Caco-2 (cell line): ENCODE data around the gene KIR2DL1. TPM values are rescaled to one million over a fixed set of nuclear protein-coding genes. Genes with fewer than 3 reads are reported as not detected.
"Not testable (repeated sequence)": the region's sequence is repeated elsewhere in the genome, so short reads cannot be mapped to it uniquely, and the experiment has no call there.

Source experiments
- BruUV-seq: library from RNA; stranded (reverse); fragments of 400-500 nt; replicated peaks from 2 replicates; lab custom pipeline; 2021; lab: Mats Ljungman, UMichigan
- CTCF ChIA-PET: fragments of 300-600 bp; sonication (Branson Sonifier 250); formaldehyde crosslinking; loops from one replicate; lab custom pipeline; 2022; ENCODE audit warnings: antibody characterized with exemption; lab: Charles Lee
- POLR2A ChIA-PET: fragments of 300-600 bp; sonication (Branson Sonifier 250); formaldehyde crosslinking; loops from one replicate; lab custom pipeline; 2022; ENCODE audit warnings: antibody characterized with exemption; lab: Charles Lee
- DNase-seq, 2 experiments: peaks; one replicate each; pipeline versions ENCODE4 v3.0.0 to v3.0.0-alpha.2; 2020 to 2022
- H3K27me3 ChIP-seq: replicated peaks from 2 replicates; pipeline ENCODE4 v1.6.0; 2011; ENCODE audit warnings: low read length; ENCODE audit not compliant: control insufficient read depth, insufficient read depth
- H3K36me3 ChIP-seq: 2 replicates; pipeline ENCODE4 v1.5.1; 2011; ENCODE audit warnings: low read length; ENCODE audit not compliant: control insufficient read depth, insufficient read depth
- H3K4me1 ChIP-seq: fragments of 250-450 bp; sonication (Bioruptor Pico); 2 replicates; pipeline ENCODE4 v1.5.1; 2020; ENCODE audit warnings: mild to moderate bottlenecking
- H3K4me3 ChIP-seq: 2 replicates; pipeline ENCODE4 v1.5.1; 2011; ENCODE audit warnings: low read depth, mild to moderate bottlenecking, control low read depth, low read length
- H3K9me3 ChIP-seq: fragments of 250-450 bp; sonication (Bioruptor Pico); 2 replicates; pipeline ENCODE4 v1.5.1; 2020; ENCODE audit warnings: mild to moderate bottlenecking, moderate library complexity
- H3K27ac Mint-ChIP-seq: one replicate; pipeline ENCODE4 v1.8.0; 2022; ENCODE audit warnings: mixed read lengths; ENCODE audit not compliant: unreplicated experiment
- H3K27me3 Mint-ChIP-seq: one replicate; pipeline ENCODE4 v1.8.0; 2022; ENCODE audit warnings: mixed read lengths; ENCODE audit not compliant: insufficient read depth, unreplicated experiment
- H3K36me3 Mint-ChIP-seq: one replicate; pipeline ENCODE4 v1.8.0; 2022; ENCODE audit warnings: mild to moderate bottlenecking, mixed read lengths; ENCODE audit not compliant: insufficient read depth, unreplicated experiment
- H3K4me1 Mint-ChIP-seq: one replicate; pipeline ENCODE4 v1.8.0; 2022; ENCODE audit warnings: low read depth, mixed read lengths; ENCODE audit not compliant: unreplicated experiment
- H3K4me3 Mint-ChIP-seq: one replicate; pipeline ENCODE4 v1.8.0; 2022; ENCODE audit warnings: mild to moderate bottlenecking, moderate library complexity, mixed read lengths; ENCODE audit not compliant: unreplicated experiment
- H3K9me3 Mint-ChIP-seq: one replicate; pipeline ENCODE4 v1.8.0; 2022; ENCODE audit warnings: mixed read lengths; ENCODE audit not compliant: unreplicated experiment
- CTCF ChIP-seq, 2 experiments: fragments of 200-600 bp in 1 of 2; IDR thresholded peaks; 1 replicate in 1 of 2; 2 replicates in 1 of 2; pipeline versions ENCODE4 v1.5.1 to v1.8.0; 2011 to 2022; ENCODE audit warnings: antibody characterized with exemption in 1 of 2, control low read depth in 1 of 2, inconsistent platforms in 1 of 2, low read depth in 1 of 2, low read length in 1 of 2, mild to moderate bottlenecking in 1 of 2, moderate library complexity in 1 of 2; ENCODE audit not compliant: insufficient read depth in 1 of 2, severe bottlenecking in 1 of 2, unreplicated experiment in 1 of 2
- intact Hi-C: fragments of 100-400 bp; cut with micrococcal nuclease; formaldehyde crosslinking; loops from one replicate; pipeline ENCODE4 v1.10.0; 2022; ENCODE audit not compliant: unreplicated experiment
- total RNA-seq: library from RNA; stranded (reverse); gene quantifications from 2 replicates; pipeline ENCODE4 v1.2.3, GENCODE V29; 2022

KIR2DL1 gene
- total RNA-seq, 1 experiment from 2014 or later: not detected

GRCh38 chr19:54782916-54783315 is 13.3 kb downstream of the KIR2DL1 start:
- H3K9me3 ChIP-seq, intact Hi-C loops, DNase-seq, H3K27ac Mint-ChIP-seq, H3K4me1 Mint-ChIP-seq, BruUV-seq, H3K36me3 Mint-ChIP-seq, H3K4me1 ChIP-seq, H3K4me3 Mint-ChIP-seq, CTCF ChIA-PET, H3K4me3 ChIP-seq, POLR2A ChIA-PET, H3K9me3 Mint-ChIP-seq, H3K36me3 ChIP-seq, H3K27me3 ChIP-seq: not testable (repeated sequence)
- H3K27me3 Mint-ChIP-seq: peaks cover 12% of the 10 kb centered on the region

- DNase-seq, POLR2A ChIA-PET, H3K36me3 Mint-ChIP-seq, H3K4me3 Mint-ChIP-seq, H3K27me3 ChIP-seq, H3K9me3 Mint-ChIP-seq, H3K4me3 ChIP-seq, H3K4me1 ChIP-seq, BruUV-seq, CTCF ChIA-PET, H3K4me1 Mint-ChIP-seq, intact Hi-C loops, H3K36me3 ChIP-seq, H3K9me3 ChIP-seq, H3K27ac Mint-ChIP-seq: not testable (repeated sequence)
- peaks cover 17% of the 10 kb centered on the region for H3K27me3 Mint-ChIP-seq
Observed at GRCh38 chr19:54786091-54786723, 16.6 kb downstream of the KIR2DL1 start.

GRCh38 chr19:54788154-54788553 is 18.6 kb downstream of the KIR2DL1 start:
- H3K4me3 ChIP-seq, CTCF ChIA-PET, H3K36me3 ChIP-seq, DNase-seq, H3K27ac Mint-ChIP-seq, H3K27me3 ChIP-seq, H3K4me3 Mint-ChIP-seq, POLR2A ChIA-PET, H3K9me3 Mint-ChIP-seq, H3K4me1 ChIP-seq, H3K36me3 Mint-ChIP-seq, intact Hi-C loops, BruUV-seq, H3K4me1 Mint-ChIP-seq, H3K9me3 ChIP-seq: not testable (repeated sequence)
- H3K27me3 Mint-ChIP-seq: peaks cover 18% of the 10 kb centered on the region

- no peaks in the 10 kb centered on the region for H3K4me1 ChIP-seq
- no peaks in the 10 kb centered on the region; the same call in 1 of the 2 replicates for H3K27me3 ChIP-seq
- ChIA-PET POLR2A (no interaction called here), CTCF (no interaction called here)
- no peak overlapping the region for H3K27ac Mint-ChIP-seq
- H3K4me1 Mint-ChIP-seq: no peaks in the 10 kb centered on the region
- no peak for DNase-seq
- no TSS peak for BruUV-seq
- intact Hi-C loops: no loop called here
- no peak for TF ChIP-seq CTCF (IDR thresholded peaks at IDR 0.05; ENCODE audit: insufficient read depth in 1 of 2, low read depth in 1 of 2, low read length in 1 of 2, severe bottlenecking in 1 of 2, unreplicated experiment in 1 of 2)
- no peaks in the 10 kb centered on the region for H3K36me3 ChIP-seq
- no peak overlapping the region for H3K4me3 Mint-ChIP-seq
- no peak overlapping the region for H3K4me3 ChIP-seq
- no peaks in the 10 kb centered on the region for H3K9me3 ChIP-seq
- H3K36me3 Mint-ChIP-seq: no peaks in the 10 kb centered on the region
- peaks cover 29% of the 10 kb centered on the region for H3K27me3 Mint-ChIP-seq
- H3K9me3 Mint-ChIP-seq: no peaks in the 10 kb centered on the region
Observed at GRCh38 chr19:54790711-54791110, 21.1 kb downstream of the KIR2DL1 start.
